ENCODE data around the gene RPL36A. TPM values are rescaled to one million over a fixed set of nuclear protein-coding genes. Genes with fewer than 3 reads are reported as not detected.

RPL36A gene
- total RNA-seq (2022; extraction: Qiagen RNA extraction; ENCODE audit: low read depth) = 2,398 to 3,331 TPM (median 2,513 TPM) in 5 replicates

DNA sequence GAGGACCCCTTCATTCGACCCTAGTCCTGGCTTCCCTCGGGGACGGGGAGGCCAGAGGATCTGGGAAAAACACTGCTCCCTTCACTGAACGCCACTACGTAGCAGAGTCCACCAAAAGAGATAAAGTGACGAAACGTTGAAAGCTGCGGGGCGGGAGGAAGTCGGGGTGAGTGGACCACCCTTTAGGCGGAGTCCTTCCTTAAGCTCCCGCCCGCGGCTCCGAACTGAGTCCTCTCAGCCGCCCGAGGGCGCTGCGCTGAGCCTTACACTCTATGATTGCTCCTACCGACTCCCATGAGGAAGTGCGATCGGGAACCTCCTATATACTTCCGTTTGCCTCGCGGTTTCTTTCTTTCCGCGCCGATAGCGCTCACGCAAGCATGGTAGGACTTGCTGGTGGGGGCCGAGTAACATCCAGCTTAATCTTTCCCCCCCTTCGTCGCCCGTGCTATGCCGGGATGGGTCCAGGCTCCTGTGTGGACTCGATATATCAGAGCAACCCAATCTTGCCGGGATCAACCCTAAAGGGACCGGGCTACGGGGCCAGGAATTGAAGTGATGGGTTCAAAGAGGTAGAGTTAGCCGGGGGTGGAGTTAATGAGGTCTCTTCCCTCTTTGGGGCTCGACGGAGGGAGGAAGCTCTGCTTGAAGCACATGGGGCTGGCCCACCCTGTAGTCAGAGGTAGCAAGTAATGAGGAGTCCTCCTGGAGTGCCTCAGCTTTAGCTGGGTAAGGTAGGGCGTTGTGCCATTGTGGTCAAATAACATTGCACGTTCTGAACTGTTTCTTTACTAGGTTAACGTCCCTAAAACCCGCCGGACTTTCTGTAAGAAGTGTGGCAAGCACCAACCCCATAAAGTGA is at the start of gene RPL36A:
Gene RPL36A (plus strand): TSS at position 348 of the 862 bp plus-strand sequence. CDS start 33 bp downstream, at position 381.

DNA sequence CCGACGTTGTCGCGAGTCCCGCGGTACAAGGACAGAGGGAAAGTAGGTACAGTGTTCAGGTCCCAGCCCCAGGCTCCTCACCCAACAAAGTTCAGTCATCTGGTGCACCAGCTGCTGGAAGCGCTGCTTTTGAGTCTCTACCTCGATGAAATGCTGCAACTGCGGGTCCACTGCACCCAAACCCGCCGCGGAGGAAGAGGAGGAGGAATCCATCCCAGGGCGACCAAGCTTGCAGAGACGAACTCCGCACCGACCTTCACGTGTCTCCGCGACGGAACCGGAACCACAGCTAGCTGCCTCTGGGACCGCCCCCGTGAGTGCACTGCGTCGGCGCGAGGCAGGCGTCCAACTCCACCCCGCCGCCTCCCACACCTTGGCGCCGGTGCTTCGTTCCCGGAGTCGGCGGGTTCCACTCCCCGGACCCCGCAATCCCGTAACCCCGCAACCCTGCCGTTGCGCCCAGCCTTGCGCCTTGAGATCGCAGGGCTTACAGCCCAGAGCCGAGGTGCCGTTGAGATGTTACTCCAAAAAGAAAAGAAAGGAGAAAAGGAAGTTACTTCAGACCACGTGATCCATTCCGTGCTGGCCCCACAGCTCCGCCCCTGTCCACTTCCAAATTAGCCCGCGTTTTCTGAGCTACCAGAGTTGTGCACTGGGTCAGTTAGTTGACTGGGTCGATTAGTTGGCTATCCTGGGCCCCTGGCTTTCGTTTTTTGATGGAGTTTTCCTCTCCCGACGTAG is 42.2 kb upstream of the RPL36A start, which contains the start of gene TIMM8A:
Gene TIMM8A (minus strand): TSS at position 291 of the 741 bp plus-strand sequence. CDS start 78 bp downstream, at position 213.

DNA sequence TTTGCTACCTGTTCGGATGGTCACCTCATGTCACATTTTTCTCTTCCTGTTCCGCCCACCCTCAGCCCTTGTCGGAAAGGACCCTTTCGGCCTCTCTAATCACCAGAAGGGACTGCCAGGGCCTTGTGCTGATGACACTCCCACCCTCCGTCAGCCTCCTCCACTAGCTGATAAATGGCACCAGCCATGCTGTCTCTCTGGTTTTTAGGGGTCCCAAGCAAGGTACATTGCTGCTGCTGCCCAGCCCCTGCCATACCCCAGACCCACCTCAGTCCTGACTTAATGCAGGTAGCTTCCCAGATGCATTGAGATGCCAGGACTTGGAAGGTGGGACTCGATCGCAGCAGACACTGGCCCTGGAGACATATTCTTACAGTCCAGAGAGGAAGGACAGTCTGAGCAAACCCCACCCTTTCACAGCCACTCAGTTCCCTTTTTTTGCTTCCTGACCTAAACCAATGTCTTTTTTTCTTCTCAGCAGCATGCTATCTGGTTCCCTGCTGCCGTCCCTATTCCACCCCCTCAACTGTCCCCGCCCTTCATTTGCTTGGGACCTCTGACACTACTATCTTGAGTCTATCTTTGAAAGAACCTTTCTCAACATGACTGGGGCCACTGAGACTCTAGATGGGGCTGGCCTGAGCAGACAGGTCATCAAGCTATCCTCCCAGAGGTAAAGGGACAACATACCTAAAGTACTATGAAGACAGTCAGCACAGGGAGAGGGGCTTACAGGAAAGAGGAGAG is 4.8 kb upstream of the RPL36A start, which contains the start of gene BTK:
Gene BTK (minus strand): TSS at position 397 of the 747 bp plus-strand sequence. CDS start 10,907 bp downstream, outside the sequence.

DNA sequence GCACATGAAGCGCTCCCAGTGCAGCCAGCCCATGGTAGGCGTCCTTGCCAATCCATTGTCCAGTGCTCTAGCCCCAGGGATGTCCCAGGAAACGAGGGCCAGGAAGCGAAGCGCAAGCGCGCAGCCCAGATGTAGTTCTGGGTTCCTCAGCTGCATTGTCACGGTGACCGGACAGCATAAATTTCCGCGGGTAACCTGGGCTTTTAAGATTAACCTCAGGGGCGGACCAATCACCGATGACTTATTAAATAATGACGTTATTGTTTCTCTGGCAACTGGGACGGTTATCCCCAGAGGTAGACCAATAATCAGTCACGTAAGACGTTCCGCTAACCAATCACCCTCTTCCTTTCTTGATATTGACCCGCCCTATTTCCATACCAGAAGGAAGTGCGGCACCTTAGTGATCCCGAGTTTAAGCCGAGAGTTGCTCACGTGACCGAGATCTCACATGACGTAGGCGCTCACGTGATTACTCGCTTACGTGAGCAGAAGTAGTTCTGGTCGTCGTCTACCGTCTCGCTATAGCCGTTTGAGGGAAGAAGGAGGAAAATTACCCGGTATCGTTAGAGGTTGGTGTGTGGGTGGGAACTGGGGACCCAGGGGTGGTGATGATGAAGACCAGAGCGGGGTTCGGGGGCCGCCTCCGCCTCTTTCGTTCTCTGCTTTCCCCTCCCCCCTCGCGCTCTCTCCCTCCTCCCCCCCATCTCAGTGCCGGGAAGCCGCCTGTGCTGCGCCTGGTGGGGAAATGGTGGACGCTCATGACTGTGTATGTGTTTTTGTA is 17.1 kb downstream of the RPL36A start, which contains the start of the genes GLA and HNRNPH2:
Gene GLA (minus strand): TSS at position 178 of the 784 bp plus-strand sequence. CDS start 22 bp downstream, at position 156.
Gene HNRNPH2 (plus strand): TSS at position 475 of the 784 bp plus-strand sequence. CDS start 3,767 bp downstream, outside the sequence.

Other genes with a start within 250 kb of the RPL36A start
- 0.06 to 0.19 TPM (median 0.16 TPM) in 5 replicates for gene DRP2, start 171.2 kb upstream of the RPL36A start, total RNA-seq (2022; extraction: Qiagen RNA extraction; ENCODE audit: low read depth)
- gene TAF7L, start 99.7 kb upstream of the RPL36A start, total RNA-seq (2022; extraction: Qiagen RNA extraction; ENCODE audit: low read depth) = 0.05 to 0.16 TPM (median 0.08 TPM) in 4 of 5 replicates, not detected in the other
- 26.9 to 32.5 TPM (median 30.7 TPM) in 5 replicates for gene TIMM8A, start 42.3 kb upstream of the RPL36A start, total RNA-seq (2022; extraction: Qiagen RNA extraction; ENCODE audit: low read depth)
- 0.12 to 0.34 TPM (median 0.14 TPM) in 5 replicates for gene BTK, start 4.8 kb upstream of the RPL36A start, total RNA-seq (2022; extraction: Qiagen RNA extraction; ENCODE audit: low read depth)
- gene GLA, start 16.9 kb downstream of the RPL36A start, total RNA-seq (2022; extraction: Qiagen RNA extraction; ENCODE audit: low read depth) = 168 to 203 TPM (median 180 TPM) in 5 replicates
- gene HNRNPH2, start 17.2 kb downstream of the RPL36A start, total RNA-seq (2022; extraction: Qiagen RNA extraction; ENCODE audit: low read depth) = 51.6 to 61.4 TPM (median 57.3 TPM) in 5 replicates
- 0.35 to 0.57 TPM (median 0.50 TPM) in 5 replicates for gene ARMCX4, start 94.4 kb downstream of the RPL36A start, total RNA-seq (2022; extraction: Qiagen RNA extraction; ENCODE audit: low read depth)
- 0.21 to 0.46 TPM (median 0.35 TPM) in 5 replicates for gene ARMCX1, start 159.5 kb downstream of the RPL36A start, total RNA-seq (2022; extraction: Qiagen RNA extraction; ENCODE audit: low read depth)
- gene ARMCX6, start 227.0 kb downstream of the RPL36A start, total RNA-seq (2022; extraction: Qiagen RNA extraction; ENCODE audit: low read depth) = 47.0 to 54.5 TPM (median 49.5 TPM) in 5 replicates
- gene ARMCX3, start 232.1 kb downstream of the RPL36A start, total RNA-seq (2022; extraction: Qiagen RNA extraction; ENCODE audit: low read depth) = 20.1 to 26.0 TPM (median 23.0 TPM) in 5 replicates

Data from A549 treated with GW870086 at 1 μM for 4 hours (cell line).